ENCODE results near the gene IFI6.
"Not testable (repeated sequence)": the region's sequence is repeated elsewhere in the genome, so short reads cannot be mapped to it uniquely, and the experiment has no call there.

IFI6 gene

DNA sequence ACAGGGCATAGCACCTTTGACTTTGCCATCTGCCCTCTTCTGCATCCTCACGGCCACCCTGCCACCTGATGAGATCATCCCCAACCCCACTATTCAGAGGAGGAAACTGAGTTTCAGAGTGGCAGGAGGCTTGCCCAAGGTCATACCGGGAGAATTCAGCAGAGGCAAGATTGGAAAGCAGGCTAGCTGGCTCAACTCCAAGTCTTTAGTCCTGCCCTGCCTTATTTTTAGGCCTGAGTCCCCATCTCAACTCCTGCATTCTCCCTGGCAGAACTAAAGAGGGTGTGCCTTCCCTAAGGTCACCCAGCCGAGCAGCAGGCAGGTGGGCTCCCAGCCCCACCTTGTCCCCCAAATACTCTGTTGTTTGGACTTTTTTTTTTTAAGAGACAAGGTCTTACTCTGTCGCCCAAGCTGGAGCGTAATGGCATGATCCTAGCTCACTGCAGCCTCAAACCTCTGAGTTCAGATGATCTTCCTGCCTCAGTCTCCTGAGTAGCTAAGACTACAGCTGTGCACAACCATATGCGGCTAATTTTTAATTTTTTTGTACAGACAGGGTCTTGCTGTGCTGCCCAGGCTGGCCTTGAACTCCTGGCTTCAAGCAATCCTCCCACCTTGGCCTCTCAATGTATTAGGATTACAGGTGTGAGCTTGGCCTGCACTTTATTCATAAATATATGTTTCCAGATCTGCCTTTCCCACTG, 23.2 kb downstream of the IFI6 start:
- no peak overlapping the region for H3K4me3 ChIP-seq (ENCODE audit: low read depth, low read length)
- TF ChIP-seq, protein P1, sequence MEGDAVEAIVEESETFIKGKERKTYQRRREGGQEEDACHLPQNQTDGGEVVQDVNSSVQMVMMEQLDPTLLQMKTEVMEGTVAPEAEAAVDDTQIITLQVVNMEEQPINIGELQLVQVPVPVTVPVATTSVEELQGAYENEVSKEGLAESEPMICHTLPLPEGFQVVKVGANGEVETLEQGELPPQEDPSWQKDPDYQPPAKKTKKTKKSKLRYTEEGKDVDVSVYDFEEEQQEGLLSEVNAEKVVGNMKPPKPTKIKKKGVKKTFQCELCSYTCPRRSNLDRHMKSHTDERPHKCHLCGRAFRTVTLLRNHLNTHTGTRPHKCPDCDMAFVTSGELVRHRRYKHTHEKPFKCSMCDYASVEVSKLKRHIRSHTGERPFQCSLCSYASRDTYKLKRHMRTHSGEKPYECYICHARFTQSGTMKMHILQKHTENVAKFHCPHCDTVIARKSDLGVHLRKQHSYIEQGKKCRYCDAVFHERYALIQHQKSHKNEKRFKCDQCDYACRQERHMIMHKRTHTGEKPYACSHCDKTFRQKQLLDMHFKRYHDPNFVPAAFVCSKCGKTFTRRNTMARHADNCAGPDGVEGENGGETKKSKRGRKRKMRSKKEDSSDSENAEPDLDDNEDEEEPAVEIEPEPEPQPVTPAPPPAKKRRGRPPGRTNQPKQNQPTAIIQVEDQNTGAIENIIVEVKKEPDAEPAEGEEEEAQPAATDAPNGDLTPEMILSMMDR (IDR thresholded peaks at IDR 0.05; ENCODE audit: low read depth, low read length), result no peak

DNA sequence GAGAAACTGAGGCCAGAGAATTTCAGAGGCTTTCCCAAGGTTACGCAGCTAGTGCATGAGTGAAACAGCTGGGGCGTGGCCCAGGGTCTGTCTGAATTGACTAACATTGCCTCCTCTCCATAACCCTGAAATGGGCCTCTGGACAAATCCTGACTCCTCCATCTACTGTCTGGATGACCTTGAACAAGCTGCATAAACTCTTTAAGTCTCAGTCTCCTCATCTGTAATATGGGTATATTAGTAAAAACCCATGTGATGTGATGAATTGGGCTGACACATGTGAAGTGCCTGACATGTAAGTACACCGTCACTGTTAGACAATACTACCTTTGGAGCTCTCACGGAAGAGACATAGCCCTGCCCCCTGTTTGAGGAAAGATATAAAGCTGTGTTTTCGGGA, 24.7 kb downstream of the IFI6 start:
- TF ChIP-seq, protein P1 (IDR thresholded peaks at IDR 0.05; ENCODE audit: low read depth, low read length), result no peak
- no peak overlapping the region for H3K4me3 ChIP-seq (ENCODE audit: low read depth, low read length)

DNA sequence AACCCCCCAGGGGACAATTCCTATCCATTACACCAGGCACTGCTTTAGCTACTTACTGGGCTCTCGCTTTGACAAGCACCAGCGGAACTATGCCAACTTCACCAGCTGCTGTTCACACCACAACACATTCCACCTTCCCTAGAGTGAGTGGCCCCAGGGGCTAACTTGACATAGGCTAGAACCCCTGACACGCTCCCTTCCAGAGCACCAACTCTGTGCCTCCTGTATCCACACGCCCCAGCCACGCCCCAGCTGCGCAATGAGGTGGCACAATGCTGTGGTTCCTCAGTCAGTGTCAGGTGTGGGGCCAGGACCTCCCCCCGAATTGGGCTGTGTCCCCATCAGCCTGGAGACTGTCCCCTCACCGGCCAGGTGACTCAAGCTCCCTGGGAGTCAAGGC, 25.3 kb downstream of the IFI6 start:
- TF ChIP-seq, protein P1 (IDR thresholded peaks at IDR 0.05; ENCODE audit: low read depth, low read length), result no peak
- no peak overlapping the region for H3K4me3 ChIP-seq (ENCODE audit: low read depth, low read length)

DNA sequence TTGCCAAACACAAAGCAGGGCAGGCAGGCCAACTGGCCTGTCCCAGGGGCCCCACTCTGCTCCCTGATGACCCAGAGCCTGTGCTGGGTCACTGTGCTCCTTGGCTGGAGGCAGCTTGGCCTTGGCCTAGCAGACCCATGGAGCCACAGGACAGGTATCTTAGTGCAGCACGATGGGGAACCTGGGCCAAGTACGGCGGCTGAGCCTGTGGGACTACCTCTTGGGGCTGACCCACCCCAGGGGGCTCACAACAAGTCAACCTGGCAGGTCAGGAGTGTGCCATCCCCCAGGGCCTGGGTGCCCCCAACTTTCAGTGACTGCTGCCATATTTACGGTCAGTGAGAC, 26.9 kb downstream of the IFI6 start:
- TF ChIP-seq, protein P1 (IDR thresholded peaks at IDR 0.05; ENCODE audit: low read depth, low read length), result no peak
- H3K4me3 ChIP-seq (ENCODE audit: low read depth, low read length), result no peak overlapping the region

DNA sequence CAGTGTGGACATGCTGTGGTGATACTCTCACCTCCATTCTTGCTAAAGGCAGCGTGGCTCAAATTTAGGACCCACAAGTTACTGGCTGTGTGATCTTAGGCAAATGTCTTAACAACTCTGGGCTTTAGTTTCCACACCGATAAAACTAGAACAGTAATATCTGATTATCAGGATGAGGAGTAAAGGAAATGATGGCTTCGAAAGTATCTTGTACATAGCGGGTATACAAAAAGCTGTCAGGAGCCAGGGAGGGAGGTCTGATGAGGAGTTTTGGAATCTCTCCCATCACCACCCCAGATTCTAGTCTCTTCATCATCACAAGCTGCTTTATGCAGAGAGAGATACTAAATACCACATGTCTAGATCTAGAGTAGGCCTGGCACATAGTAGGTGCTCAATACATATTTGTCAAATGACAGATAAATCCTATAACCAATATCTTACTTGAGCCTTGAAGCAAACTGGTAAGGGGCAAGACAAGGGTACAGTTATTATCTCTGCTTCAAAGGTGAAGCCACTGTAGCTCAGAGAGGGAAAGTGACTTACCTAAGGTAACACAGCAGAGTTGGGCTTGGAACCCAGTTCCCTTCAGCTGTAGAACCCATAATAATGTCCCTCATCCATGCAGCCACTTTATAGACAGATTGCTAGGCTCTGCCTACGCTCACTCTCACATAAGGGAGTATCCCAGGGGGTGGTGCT, 27.5 kb downstream of the IFI6 start:
- TF ChIP-seq, protein P1 (IDR thresholded peaks at IDR 0.05; ENCODE audit: low read depth, low read length), result no peak
- H3K4me3 ChIP-seq (ENCODE audit: low read depth, low read length), result no peak overlapping the region

DNA sequence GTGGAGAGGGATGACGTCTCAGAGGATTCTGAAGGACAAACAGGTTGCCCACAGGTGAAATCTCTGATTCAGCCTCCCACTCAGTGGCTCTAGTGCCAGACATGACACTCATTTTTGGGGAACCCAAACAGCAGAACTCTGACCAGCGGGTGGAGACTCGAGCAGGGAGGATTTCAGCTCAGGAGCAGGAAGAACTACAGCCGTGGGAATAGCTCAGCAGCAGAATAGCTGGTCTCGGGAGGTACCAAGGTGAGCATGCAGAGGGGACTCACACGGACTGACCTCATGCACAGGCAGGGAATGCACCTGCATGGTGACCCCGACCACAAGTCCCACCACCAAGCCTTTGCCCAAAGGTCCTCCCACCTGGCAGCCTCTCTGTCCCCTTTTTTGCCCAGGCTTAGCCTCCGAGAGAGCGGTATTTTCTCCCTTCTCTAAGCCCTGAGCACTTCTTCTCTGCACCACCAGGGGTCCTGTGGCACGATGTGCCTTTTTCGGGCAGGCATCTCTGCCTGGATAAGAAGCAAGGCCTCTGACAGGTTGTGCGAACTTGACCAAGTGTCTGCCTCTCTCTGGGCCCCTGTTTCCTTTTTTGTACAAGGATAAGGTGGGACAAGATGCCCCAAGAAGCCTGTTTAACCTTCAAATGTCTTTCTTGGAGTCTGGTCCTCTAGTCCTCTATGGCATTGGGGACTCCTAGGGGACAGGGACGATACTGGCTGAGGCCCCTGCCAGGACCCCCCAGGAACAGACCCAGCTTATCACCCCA, 28.2 kb downstream of the IFI6 start:
- TF ChIP-seq, protein P1 (IDR thresholded peaks at IDR 0.05; ENCODE audit: low read depth, low read length), result peak; percentile 91

DNA sequence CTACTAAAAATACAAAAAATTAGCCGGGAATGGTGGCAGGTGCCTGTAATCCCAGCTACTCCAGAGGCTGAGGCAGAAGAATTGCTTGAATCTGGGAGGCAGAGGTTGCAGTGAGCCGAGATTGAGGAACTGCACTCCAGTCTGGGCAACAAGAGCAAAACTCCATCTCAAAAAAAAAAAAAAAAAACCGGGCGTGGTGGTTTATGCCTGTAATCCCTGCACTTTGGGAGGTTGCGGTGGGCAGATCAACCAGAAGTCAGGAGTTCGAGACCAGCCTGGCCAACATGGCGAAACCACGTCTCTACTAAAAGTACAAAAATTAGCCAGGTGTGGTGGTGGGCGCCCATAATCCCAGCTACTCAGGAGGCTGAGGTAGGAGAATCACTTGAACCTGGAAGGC, 31.5 kb downstream of the IFI6 start:
- H3K4me3 ChIP-seq (ENCODE audit: low read depth, low read length), result not testable (repeated sequence)

More for the DNA sequence above, 28.2 kb downstream of the IFI6 start:
- no peak overlapping the region for H3K4me3 ChIP-seq (ENCODE audit: low read depth, low read length)

Data from WI38 (cell line).